GDM1 (cell line): ENCODE measurements around the gene MYL12B.
A peak's percentile ranks its signal among the peaks of the same experiment; 100 is the strongest.

Experiments used
- DNase-seq: peaks from one replicate; lab custom pipeline; 2025; lab: John Stamatoyannopoulos, UW

The MYL12B gene

DNA sequence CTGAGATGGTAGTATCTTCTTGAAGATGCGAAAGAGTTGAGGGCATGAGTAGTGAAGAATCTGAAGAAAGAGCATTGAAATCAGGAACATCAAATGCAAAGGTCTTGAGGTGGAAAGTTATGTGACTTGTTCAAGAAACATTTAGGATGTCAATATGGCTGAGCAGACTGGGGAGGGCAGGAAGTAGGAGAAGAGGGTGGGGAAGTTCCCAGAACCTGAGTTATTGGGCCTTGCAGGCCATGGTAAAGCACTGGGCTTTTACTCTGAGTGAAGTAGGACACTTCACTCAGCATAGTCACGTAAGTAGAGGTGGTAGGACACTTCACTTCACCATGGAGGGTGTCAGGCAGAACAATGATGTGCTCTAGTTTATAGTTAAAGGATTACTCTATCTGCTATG lies 26.1 kb upstream of the MYL12B start:
- DNase-seq, result no peak

DNA sequence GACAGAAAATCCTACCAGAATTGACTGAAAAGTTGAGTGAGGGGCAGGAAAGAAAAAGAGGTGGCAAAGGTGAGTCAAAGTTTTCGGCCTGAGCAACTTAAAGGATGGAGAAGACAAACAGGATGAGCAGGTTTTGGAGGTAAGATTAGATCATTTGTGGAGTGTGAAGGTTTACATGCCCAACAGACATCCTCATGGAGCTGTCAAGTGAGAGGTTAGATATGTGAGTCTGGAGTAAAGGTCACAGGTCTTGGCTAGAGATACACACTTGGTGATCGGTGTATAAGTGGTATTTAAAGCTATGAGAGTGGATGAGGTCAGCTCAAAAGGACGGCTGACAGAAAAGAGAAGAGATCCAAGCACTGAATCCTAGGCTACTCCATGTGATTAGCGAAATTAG lies 25.5 kb upstream of the MYL12B start:
- no peak for DNase-seq

DNA sequence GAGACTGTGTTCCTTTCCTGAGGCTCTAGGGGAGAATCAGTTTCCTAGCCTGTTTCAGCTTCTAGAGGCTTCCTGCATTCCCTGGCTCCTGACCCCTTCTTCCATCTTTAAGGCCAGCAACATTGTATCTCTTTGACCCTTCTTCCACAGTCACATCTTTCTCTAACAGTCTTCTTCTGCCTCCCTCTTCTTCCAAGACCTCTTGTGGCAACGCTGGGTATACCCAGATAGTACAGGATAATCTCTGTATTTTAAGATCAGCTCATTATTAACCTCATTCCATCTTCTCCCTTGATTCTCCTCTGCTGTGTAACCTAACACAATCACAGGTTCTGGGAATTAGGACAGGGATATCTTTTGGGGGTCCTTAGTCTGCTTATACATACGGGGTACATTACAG lies 23.2 kb upstream of the MYL12B start:
- no peak for DNase-seq

DNA sequence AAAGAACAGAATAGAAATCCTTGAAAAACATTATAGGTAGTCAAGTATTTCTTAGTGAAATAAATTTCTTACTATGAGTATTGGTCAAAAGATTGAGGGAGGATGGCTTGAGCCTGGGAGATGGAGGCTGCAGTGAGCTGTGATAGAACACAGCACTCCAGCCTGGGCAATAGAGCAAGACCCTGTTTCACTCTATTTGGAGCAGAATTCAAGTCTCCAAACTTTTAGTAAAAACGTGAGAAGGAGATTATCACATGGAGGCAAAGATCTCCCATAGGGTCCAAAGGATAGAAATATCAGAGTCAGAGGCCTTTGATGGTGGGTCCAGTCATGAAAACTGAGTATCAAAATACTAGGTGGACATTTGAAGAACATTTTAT lies 16.8 kb upstream of the MYL12B start:
- no peak for DNase-seq

DNA sequence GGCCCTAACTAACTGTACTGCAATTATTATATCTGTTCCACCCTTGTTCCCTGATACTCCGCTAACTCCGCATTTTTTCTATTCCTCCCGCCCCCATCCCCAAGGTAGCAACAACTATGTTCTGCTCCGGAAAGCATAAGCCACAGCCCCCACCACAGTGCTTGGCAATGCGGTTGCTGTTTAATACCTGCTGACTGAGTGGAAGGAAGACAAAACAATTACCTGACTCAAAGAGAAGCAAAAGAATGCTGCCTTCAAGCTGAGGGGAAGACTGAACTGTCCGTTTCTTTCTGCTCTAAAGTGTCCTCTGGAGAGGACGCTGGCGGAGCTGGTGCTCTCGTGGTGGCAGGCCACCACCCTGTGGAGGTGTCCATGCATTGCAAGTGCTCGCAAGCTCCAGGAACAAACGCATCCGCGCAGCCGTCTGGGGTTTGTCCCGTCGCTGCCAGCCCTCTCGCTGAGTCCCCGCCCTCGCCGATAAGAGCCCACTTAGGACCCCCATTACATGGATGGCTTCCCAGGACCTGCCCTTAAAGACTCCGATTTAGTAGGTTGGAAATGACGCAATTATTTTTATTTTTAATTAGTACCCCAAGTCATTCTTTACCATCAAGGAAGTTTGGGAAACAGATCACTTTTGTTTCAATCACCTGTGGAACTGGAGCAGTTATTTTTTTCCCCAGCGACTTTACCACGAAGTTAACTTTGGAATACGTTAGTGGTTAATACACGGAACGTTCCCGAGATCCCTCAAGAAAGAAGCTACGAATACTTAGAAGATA lies 15.9 kb upstream of the MYL12B start:
- peak; percentile 88 for DNase-seq

DNA sequence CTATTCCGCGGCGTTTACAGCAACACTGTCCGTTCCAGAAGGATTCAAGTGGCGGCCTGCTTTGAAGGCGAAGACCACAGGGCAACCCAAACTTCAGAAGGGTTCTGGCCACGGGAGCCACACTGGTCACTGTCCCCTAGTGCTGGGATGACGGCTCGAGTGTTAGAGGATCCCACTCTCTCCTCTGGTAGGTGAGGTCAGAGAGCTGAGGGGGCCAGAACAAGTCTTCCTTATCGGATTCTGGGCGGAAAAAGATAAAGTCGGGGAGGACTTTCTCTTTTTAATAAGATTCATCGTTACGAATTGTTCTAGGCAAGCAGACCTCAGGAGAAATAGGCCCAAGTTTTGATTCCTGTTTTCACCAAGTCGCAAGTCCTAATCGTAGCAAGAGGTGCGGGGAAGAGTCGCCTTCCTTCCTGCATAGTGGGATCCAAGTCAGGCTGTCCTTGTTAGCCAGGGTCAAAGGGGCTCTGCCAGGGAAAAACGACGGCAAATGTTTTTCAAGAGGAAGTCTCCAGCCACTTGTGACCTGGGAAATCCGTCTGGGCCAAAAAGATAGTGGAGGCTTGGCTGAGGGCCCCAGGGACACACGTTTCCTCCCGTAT lies 15.2 kb upstream of the MYL12B start:
- DNase-seq, result no peak

DNA sequence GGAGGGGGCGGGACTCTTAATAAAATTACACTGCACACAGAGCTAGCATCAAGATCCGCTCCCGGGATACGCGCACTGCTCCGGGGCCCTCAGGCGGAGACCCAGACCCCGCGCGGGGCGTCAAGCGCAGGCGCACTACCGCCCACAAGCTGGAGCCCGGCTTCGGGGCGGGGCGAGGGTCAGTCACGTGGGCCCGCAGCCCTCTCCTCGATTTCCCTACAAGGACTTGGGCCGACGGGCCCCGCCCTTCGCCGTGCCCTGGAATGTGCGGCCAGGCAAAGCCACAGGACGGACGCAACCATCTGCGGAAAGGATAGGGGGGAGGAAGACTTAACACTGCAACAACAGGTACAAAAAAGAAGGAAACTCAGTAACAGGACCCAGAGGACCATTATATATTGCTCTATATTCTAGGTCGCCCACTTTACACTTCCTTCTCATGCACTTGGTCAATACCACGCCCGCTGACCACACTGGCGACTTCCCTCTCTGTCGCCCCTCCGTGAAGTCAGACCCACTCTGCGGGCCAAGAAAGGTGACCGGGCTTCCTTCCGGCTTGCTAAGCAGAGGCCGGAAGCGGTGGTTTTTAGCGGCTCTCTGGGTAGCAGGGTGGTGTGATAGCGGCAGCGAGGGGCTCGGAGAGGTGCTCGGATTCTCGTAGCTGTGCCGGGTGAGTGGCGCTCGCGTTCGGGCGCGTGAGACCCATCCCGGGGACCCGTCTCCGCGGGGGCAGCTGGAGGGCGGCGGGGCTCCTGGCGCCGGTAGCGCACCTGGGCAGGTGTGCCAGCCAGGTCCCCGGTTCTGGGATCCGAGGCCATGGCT lies 14.5 kb upstream of the MYL12B start, which contains the start of gene MYL12A:
Gene MYL12A, plus strand, starts transcription at position 562 of the 822 bp plus-strand sequence. CDS start 5,447 bp downstream, outside the sequence.
- peak; percentile 99 for DNase-seq

DNA sequence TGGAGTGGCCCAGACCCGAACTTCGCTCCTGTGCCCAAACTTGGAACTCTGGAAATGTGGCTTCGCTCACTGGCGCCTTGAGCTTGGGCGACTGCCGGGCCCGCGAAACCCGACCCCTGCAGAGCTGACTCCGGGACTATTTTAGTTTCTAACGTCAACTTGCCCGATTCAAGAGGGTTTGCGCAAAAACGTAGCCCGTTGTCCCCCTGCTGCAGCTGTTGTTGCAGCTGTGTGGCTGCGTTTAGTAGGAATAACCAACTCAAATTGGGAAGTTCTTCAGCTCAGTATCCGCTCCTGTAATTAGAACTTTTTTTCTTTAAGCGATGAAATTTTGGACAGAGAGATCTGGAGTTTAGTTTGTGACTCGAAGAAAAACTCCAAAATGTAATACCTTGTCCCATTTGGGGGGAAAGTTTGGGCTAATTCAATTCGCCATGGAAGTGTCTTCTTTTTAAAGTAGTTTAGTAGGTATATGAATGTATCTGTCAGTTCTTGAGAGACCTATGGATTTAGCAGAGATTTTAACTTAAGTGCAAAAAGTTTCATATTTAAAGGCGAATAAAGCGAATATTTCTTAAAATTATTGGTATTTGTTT lies 13.8 kb upstream of the MYL12B start:
- no peak for DNase-seq

DNA sequence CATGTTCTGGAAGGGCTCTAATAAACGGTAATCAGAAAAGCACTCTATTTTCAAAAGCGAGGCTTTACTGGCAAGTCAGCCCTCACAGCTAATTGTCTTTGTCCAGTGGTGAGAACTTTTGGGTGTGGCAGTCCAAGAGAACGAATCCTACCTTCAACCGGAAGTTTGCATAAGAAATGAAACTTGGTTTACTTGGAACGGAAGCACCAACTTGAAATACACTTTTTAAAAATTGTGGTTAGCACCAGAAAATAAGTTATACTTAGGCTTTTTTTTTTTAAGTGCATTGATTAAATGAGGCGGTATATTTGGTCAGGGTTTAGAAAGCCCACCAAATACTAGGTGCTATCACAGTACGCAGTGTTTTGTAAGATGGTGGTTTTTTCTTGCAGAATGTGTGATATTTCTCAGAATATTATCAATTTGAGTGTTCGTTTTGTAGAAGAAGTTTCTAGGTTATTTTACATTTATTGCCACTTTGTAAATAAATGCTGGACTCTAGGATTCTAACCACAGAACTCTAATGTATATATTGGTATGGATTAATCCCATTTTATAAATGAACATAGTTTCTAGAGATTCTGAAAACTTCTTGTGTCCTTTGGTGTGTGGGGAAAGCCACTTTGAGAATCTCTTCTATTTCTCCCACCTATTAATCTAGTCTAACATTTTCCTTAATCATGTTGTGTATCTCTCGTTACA lies 13.1 kb upstream of the MYL12B start:
- DNase-seq, result no peak

DNA sequence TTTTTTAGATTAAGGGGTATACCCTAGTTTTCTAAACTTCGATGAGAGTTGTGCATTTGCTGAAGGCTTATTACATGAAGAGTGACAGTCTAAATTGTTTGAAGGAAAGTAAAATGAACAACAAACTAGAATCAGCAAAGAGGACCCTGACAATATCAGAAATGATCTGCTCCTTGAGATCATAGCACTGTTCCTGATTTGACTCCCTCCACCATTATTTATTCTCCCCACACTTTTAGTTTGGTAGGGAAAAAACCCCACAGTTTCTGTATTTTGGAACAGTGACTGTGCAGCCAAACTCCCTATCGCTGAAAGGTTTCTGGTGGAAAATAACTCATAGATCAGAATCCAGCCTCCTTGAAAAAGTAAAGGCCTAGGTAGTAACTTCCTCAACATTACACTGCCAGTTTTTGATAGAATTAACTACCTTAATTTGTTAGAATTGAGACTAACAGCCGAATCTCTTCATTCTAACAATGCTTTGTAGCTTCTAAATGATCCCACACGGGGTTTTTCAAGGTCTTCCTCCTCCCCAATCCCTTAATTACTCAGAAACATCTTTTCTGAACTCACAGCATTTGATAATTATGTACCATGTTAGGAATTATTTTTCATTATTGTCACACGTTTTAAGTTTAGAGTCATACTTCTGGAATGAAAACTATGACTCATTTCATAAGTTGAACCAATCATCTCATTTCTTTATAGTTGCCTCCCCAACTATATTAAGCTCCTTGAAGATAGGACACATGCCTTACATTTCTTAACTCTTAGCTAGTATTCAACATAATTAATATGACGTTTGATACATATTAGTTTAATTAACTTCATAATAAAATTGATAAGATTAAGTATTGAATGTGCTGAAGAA lies 11.5 kb upstream of the MYL12B start:
- no peak for DNase-seq

DNA sequence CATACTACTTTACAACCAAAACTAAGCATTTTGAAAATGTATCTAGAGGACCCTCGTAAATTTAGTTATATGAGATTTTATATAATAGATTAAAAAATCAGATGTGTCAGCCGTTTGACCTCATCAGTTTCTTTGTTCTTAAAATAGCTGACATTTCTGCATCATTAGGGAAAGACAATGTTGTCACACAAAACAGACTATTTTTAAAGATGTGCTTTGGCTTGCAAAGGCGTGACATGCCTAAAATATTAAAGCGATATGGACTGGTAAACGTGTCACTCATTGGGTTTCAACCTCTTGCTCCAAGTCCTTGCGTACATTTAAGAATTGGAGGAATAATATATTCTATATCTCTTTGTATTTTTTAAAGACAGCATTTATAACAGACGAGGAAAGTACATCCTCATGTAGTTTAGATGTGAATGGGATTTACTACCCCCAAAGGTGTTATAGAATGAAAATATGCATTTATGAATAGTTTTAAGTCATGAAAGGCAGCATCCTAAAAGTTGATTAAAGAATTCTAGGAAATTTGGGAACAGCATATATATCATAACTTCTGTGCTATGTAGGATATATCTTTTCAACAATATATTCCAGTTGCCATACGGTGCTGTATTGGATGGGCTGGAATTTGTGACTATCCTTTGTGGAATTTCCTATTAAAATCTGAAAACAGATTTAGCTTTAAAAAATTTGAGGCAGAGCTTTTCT lies 10.5 kb upstream of the MYL12B start:
- DNase-seq, result no peak

DNA sequence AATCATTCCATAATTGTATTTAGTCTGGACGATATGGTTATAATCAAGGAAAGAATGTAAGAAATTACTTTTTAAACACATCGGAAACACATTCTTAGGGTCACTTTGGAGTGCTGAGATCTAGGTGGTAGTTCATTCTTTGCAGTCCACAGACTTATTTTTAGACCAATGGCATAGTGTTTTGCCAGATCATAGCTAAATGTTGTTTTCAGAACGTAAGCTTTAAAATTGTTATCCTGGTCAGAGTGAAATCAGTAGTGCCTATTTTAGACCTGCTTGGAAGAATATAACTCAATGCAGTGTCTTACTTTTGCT lies 10.0 kb upstream of the MYL12B start:
- no peak for DNase-seq

DNA sequence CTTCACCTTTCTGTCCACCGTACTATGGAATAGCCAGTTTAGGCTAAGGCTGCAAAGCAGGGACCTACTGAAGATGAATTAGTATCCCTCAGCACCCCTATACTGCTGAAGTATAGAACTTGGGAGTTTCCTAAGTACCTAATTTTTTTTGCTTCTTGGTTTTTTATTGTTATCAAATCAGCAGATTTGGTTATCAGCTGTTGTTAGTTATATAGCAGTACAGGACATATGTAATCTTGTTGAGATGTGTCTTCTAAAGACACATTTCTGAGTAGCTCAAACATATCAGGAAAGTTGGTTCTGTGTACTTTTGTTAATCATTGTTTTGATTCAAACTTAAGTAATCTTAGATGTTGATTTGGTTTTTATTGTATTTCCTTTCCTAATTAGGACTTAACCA lies 9.1 kb upstream of the MYL12B start:
- no peak for DNase-seq

DNA sequence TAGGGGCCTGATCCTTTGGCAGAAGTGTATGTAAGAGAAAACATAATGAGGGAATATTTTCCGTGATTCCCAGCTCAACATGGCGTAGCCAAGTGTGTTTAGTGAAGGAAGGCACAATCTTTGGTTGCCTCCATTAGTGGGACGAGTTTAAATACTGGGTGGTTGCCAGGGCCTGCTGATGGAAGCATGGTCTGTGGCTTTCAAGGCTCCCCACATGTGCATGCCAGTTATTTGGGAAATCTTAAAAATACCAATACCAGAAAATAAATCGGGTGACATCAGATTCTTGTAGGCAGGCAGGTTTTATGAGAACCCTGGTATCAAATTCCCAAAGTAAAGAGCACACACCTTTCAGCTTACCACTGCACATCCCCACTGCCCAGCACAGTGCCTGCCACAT lies 7.2 kb upstream of the MYL12B start:
- no peak for DNase-seq

DNA sequence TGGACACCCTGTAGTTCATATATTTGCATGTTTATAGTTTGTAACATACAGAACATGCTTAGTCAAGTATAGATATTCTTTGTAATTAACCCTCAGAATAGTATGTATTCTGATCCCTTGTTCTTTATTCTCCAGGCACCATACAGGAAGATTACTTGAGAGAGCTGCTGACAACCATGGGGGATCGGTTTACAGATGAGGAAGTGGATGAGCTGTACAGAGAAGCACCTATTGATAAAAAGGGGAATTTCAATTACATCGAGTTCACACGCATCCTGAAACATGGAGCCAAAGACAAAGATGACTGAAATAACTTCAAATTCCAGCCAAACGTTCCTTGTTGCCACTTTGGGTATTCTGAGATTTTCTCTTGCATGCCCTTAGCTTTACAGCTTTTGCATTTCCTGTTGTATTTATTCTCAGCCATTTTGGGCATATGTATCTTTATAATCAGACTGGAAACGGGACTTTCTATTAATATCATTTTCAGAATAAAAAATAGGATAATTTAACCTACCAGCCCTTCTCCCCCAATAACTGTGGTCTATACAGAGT lies 6.2 kb upstream of the MYL12B start:
- DNase-seq, result no peak

DNA sequence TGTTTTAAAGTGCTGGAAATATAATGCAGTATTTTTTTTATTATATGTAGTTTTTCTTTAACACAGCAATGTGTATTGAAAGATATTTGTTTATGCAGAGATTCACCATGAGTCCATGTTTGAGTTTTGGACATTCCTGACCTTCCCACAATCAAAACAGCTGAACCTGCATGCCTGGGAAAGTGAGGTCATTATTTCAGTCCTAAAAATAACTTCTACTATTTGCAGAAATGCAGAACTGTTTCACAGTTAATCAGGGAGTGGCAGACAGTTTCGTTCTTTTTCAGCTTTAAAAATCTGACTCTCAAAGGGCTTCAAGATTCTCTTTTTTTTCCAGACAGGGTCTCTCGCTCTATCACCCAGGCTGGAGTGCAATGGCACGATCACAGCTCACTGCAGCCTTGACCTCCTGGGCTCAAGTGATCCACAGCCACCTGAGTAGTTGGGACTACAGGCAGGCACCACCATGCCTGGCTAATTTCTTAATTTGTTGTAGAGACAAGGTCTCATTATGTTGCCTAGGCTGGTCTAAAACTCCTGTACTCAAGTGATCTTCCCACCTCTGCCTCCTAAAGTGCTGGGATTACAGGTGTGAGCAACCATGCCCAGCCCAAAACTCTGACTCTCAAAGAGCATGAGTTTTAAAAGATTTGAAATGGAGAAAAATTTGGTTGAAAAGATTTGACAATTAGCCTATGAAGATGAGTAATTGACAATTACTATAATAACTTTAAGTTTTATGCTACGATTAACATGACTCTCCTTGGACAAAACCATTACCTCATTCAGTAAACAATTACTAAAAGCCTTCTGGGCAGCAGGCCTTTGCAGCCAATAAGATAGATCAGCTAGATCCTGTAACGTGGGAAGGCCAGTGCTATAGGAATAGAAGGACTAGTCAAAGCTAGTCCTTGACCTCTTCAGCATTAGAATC lies 5.0 kb upstream of the MYL12B start:
- DNase-seq, result no peak

DNA sequence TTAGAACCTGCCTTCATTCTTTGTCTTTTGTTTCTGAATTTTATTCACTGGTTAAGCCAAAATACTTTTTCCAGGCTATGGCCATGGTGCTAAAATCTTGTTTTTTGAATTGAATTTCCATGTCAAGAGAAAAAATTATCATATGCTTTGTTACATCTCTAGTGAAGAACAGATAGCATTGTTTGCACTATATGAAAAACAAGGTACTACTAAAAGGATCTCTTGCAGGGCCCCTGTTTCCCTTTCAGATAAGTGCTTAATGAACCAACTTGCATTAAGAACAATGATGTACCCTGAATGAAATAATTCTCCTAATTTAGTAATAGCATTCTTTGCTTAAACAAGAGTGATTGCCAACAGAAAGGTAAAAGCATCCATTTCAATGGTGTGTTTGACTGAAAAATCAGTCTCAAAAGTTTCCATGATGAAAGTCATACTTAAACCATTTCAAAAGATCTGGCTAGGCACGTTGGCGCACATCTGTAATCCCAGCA lies 4.3 kb upstream of the MYL12B start:
- no peak for DNase-seq

DNA sequence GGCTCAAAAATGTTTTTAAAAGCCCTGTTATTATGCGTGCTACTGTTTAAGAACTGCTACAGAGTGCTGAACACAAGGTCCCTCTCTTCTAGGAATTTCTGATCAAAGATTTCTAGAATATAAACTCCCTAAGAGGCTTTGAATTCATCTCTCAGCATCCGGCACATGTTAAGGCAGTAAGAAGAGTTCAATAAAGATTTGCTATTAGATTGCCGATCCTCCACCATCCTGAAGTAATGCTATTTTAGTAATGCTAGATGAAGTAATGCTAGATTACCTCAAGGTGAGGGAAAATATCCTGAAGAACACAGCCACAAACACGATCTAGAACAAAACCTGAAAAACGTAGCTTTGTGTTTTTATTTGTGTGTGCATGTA lies 949 bp upstream of the MYL12B start:
- no peak for DNase-seq
